ENCODE data around the gene ZNF277. TPM values are rescaled to one million over a fixed set of nuclear protein-coding genes. Genes with fewer than 3 reads are reported as not detected.

The ZNF277 gene
- total RNA-seq, 1 experiment from 2014 or later, result 19.9 TPM

DNA sequence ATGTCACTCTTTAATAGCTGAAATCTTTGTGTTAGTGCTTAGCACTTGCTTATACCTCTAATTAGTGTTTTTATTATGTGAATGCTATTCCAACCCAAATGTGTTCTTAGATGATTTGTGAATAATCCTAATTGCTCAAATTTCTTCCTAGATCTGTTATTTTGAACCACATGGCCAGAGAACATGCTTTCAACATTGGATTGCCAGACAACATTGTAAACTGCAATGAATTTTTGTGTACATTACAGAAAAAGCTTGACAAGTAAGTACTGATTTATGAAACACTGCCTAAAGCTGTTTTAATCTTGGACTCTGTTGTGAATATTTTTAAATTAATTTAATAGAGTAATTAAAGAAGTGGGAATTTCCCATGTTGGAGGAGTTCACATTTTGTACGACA, 121.1 kb downstream of the ZNF277 start:
- POLR2A ChIA-PET, result no interaction called here
- CTCF ChIA-PET, result interaction anchor here (0.6 to 0.7 kb wide), 2 partner anchors 14 to 83 kb away, joined by 3 read pairs; no protein-coding TSS in a partner anchor
- Mint-ChIP-seq H3K27me3 (ENCODE audit: insufficient read depth, unreplicated experiment) (no peaks in the 10 kb centered on the region), H3K36me3 (ENCODE audit: insufficient read depth, unreplicated experiment) (peaks cover 31% of the 10 kb centered on the region), H3K4me3 (ENCODE audit: unreplicated experiment) (no peak overlapping the region), H3K4me1 (ENCODE audit: insufficient read depth, unreplicated experiment) (no peaks in the 10 kb centered on the region), H3K9me3 (ENCODE audit: unreplicated experiment) (no peaks in the 10 kb centered on the region), H3K27ac (ENCODE audit: low read depth, unreplicated experiment) (no peak overlapping the region)
- no peak for DNase-seq (ENCODE audit: unreplicated experiment)
- no TSS peak for BruUV-seq (replicated peaks)
- TF ChIP-seq CTCF (IDR thresholded peaks at IDR 0.05; ENCODE audit: unreplicated experiment), result no peak
- intact Hi-C loops (cut with micrococcal nuclease), result no loop called here

DNA sequence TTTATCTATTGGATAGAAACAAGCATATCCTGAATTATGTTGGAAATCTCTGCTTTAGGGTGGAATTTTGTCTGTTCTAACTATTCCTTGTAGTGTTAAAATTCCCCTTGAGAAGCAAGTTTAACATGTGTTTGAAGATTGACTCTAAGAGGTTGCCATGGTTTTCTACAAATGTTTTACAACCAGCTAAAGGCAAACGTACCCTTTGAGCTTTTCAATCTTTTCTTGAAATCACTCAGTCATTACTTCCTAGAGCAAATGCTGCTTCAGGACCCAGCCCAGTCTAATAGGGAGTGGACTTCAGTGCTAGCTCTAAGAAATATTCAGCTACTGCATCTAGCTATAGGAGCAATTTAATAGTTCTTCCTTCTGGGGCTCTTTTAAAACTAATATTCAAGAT, 125.0 kb downstream of the ZNF277 start:
- peaks cover 9% of the 10 kb centered on the region for H3K36me3 Mint-ChIP-seq (ENCODE audit: insufficient read depth, unreplicated experiment)
- no peaks in the 10 kb centered on the region for H3K4me1 Mint-ChIP-seq (ENCODE audit: insufficient read depth, unreplicated experiment)
- intact Hi-C loops (cut with micrococcal nuclease), result no loop called here
- H3K27ac Mint-ChIP-seq (ENCODE audit: low read depth, unreplicated experiment), result no peak overlapping the region
- H3K4me3 Mint-ChIP-seq (ENCODE audit: unreplicated experiment), result no peak overlapping the region
- no peak for TF ChIP-seq CTCF (IDR thresholded peaks at IDR 0.05; ENCODE audit: unreplicated experiment)
- CTCF ChIA-PET, result interaction anchor here (0.5 to 0.6 kb wide), 2 partner anchors 644 to 674 kb away, joined by 3 to 5 read pairs; no protein-coding TSS in a partner anchor
- BruUV-seq (replicated peaks), result no TSS peak
- DNase-seq (ENCODE audit: unreplicated experiment), result no peak
- H3K9me3 Mint-ChIP-seq (ENCODE audit: unreplicated experiment), result no peaks in the 10 kb centered on the region
- no peaks in the 10 kb centered on the region for H3K27me3 Mint-ChIP-seq (ENCODE audit: insufficient read depth, unreplicated experiment)
- POLR2A ChIA-PET, result interaction anchor here (0.8 kb wide), 1 partner anchor 16 kb away, joined by 3 read pairs; no protein-coding TSS in a partner anchor

DNA sequence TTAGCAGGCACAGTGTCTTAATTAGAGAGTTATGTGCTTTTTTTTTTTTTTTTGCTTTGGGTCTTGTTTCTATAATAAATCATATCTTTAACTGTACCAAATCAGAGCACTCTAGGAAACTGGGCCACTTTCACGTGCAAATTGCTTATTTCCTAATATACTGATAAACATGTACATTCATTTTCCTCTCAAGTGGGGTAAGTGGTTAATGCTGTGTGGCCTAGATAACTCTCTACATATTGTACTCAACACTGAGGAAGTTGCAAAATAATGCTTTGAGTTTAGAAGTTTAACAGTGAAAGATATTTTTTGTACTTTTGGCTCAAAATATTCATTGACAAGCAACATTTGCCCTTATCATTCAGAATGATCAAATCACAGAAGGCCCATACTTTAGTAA, 127.9 kb downstream of the ZNF277 start:
- DNase-seq (ENCODE audit: unreplicated experiment), result no peak
- TF ChIP-seq CTCF (IDR thresholded peaks at IDR 0.05; ENCODE audit: unreplicated experiment), result no peak

GRCh38 chr7:112336261-112336660, 129.8 kb downstream of the ZNF277 start:
- BruUV-seq (replicated peaks), result no TSS peak
- H3K27me3 Mint-ChIP-seq (ENCODE audit: insufficient read depth, unreplicated experiment), result no peaks in the 10 kb centered on the region
- H3K4me3 Mint-ChIP-seq (ENCODE audit: unreplicated experiment), result no peak overlapping the region
- H3K9me3 Mint-ChIP-seq (ENCODE audit: unreplicated experiment), result no peaks in the 10 kb centered on the region
- DNase-seq (ENCODE audit: unreplicated experiment), result no peak
- intact Hi-C loops (cut with micrococcal nuclease), result no loop called here
- peaks cover 11% of the 10 kb centered on the region for H3K36me3 Mint-ChIP-seq (ENCODE audit: insufficient read depth, unreplicated experiment)
- no peaks in the 10 kb centered on the region for H3K4me1 Mint-ChIP-seq (ENCODE audit: insufficient read depth, unreplicated experiment)
- H3K27ac Mint-ChIP-seq (ENCODE audit: low read depth, unreplicated experiment), result no peak overlapping the region
- TF ChIP-seq CTCF (IDR thresholded peaks at IDR 0.05; ENCODE audit: unreplicated experiment), result no peak
- CTCF ChIA-PET, result no interaction called here
- POLR2A ChIA-PET, result no interaction called here

More for the DNA sequence above, 127.9 kb downstream of the ZNF277 start:
- Mint-ChIP-seq H3K4me3 (ENCODE audit: unreplicated experiment) (no peak overlapping the region), H3K4me1 (ENCODE audit: insufficient read depth, unreplicated experiment) (no peaks in the 10 kb centered on the region), H3K27me3 (ENCODE audit: insufficient read depth, unreplicated experiment) (no peaks in the 10 kb centered on the region), H3K9me3 (ENCODE audit: unreplicated experiment) (no peaks in the 10 kb centered on the region), H3K27ac (ENCODE audit: low read depth, unreplicated experiment) (no peak overlapping the region), H3K36me3 (ENCODE audit: insufficient read depth, unreplicated experiment) (peaks cover 7% of the 10 kb centered on the region)
- BruUV-seq (replicated peaks), result no TSS peak
- CTCF ChIA-PET, result no interaction called here
- POLR2A ChIA-PET, result interaction anchor here (1.6 kb wide), 1 partner anchor 24 kb away, joined by 3 read pairs; no protein-coding TSS in a partner anchor
- intact Hi-C loops (cut with micrococcal nuclease), result no loop called here

All from MCF 10A (cell line).